ENCODE measurements around the gene HSPA4.
"Not testable (repeated sequence)": the region's sequence is repeated elsewhere in the genome, so short reads cannot be mapped to it uniquely, and the experiment has no call there.

Gene HSPA4

GRCh38 chr5:133050521-133050920 is 1.3 kb upstream of the HSPA4 start:
- no peak for DNase-seq (ENCODE audit: low read depth, low spot score)

- no peak for DNase-seq (ENCODE audit: low read depth, low spot score)
These were observed 712 bp upstream of the HSPA4 start for GRCh38 chr5:133051061-133051541.

- no peak for DNase-seq (ENCODE audit: low read depth, low spot score)
These were observed 733 bp downstream of the HSPA4 start for GRCh38 chr5:133052317-133053175.

- DNase-seq (ENCODE audit: low read depth, low spot score) = no peak
These were observed 1.6 kb downstream of the HSPA4 start for GRCh38 chr5:133053448-133053847.

GRCh38 chr5:133054697-133055471 is 3.1 kb downstream of the HSPA4 start:
- no peak for DNase-seq (ENCODE audit: low read depth, low spot score)

- DNase-seq (ENCODE audit: low read depth, low spot score) = no peak
These were observed 5.1 kb downstream of the HSPA4 start for GRCh38 chr5:133056891-133057290.

GRCh38 chr5:133059621-133060020 is 7.8 kb downstream of the HSPA4 start:
- DNase-seq (ENCODE audit: low read depth, low spot score) = no peak

- no peak for DNase-seq (ENCODE audit: low read depth, low spot score)
These were observed 10.5 kb downstream of the HSPA4 start for GRCh38 chr5:133062276-133062675.

- DNase-seq (ENCODE audit: low read depth, low spot score) = no peak
These were observed 12.2 kb downstream of the HSPA4 start for GRCh38 chr5:133063965-133064364.

- DNase-seq (ENCODE audit: low read depth, low spot score) = no peak
These were observed 13.7 kb downstream of the HSPA4 start for GRCh38 chr5:133065471-133065870.

- DNase-seq (ENCODE audit: low read depth, low spot score) = no peak
These were observed 14.2 kb downstream of the HSPA4 start for GRCh38 chr5:133066045-133066444.

GRCh38 chr5:133072021-133072420 is 20.2 kb downstream of the HSPA4 start:
- DNase-seq (ENCODE audit: low read depth, low spot score) = no peak

- no peak for DNase-seq (ENCODE audit: low read depth, low spot score)
These were observed 24.0 kb downstream of the HSPA4 start for GRCh38 chr5:133075572-133076536.

- DNase-seq (ENCODE audit: low read depth, low spot score) = no peak
These were observed 27.2 kb downstream of the HSPA4 start for GRCh38 chr5:133079048-133079447.

- DNase-seq (ENCODE audit: low read depth, low spot score) = no peak
These were observed 29.2 kb downstream of the HSPA4 start for GRCh38 chr5:133081036-133081435.

- no peak for DNase-seq (ENCODE audit: low read depth, low spot score)
These were observed 29.9 kb downstream of the HSPA4 start for GRCh38 chr5:133081703-133082102.

- no peak for DNase-seq (ENCODE audit: low read depth, low spot score)
These were observed 30.3 kb downstream of the HSPA4 start for GRCh38 chr5:133082128-133082527.

- no peak for DNase-seq (ENCODE audit: low read depth, low spot score)
These were observed 32.1 kb downstream of the HSPA4 start for GRCh38 chr5:133083901-133084300.

- DNase-seq (ENCODE audit: low read depth, low spot score) = not testable (repeated sequence)
These were observed 33.4 kb downstream of the HSPA4 start for GRCh38 chr5:133085171-133085570.

GRCh38 chr5:133086366-133086875 is 34.6 kb downstream of the HSPA4 start:
- DNase-seq (ENCODE audit: low read depth, low spot score) = no peak

- no peak for DNase-seq (ENCODE audit: low read depth, low spot score)
These were observed 36.3 kb downstream of the HSPA4 start for GRCh38 chr5:133088064-133088463.

Data from smooth muscle cell of the brain vasculature (primary cell).